Spinal cord (tissue), 10 donors: ENCODE results near the gene HSF2BP. TPM values are rescaled to one million over a fixed set of nuclear protein-coding genes. Genes with fewer than 3 reads are reported as not detected.

Experiments
- DNase-seq, 6 donors: peaks; one replicate each; pipeline versions ENCODE4 v3.0.0 to v3.0.0-alpha.2; 2013 to 2015; ENCODE audit warnings: low spot score in 6 of 6, low read depth in 4 of 6
- H3K27ac ChIP-seq: one replicate; pipeline ENCODE4 v1.5.1; 2013; ENCODE audit warnings: low read depth, low read length, control low read depth
- H3K27me3 ChIP-seq: one replicate; pipeline ENCODE4 v1.6.1; 2013; ENCODE audit warnings: low read length; ENCODE audit not compliant: control insufficient read depth, insufficient read depth
- H3K36me3 ChIP-seq: one replicate; pipeline ENCODE4 v1.6.1; 2013; ENCODE audit warnings: low read length; ENCODE audit not compliant: control insufficient read depth, insufficient read depth
- H3K4me1 ChIP-seq: one replicate; pipeline ENCODE4 v1.6.1; 2013; ENCODE audit warnings: low read length; ENCODE audit not compliant: control insufficient read depth, insufficient read depth
- H3K4me3 ChIP-seq: one replicate; pipeline ENCODE4 v1.5.1; 2013; ENCODE audit warnings: low read depth, low read length, control low read depth
- H3K9me3 ChIP-seq: one replicate; pipeline ENCODE4 v1.6.1; 2013; ENCODE audit warnings: low read length; ENCODE audit not compliant: control insufficient read depth, insufficient read depth
- WGBS: methylation state at CpG from one replicate; pipeline ENCODE4 v1.1.5; 2013; ENCODE audit warnings: missing lambda C conversion rate; ENCODE audit not compliant: insufficient coverage; 5-methylcytosine and 5-hydroxymethylcytosine counted together
- polyA plus RNA-seq, 2 donors: library from polyadenylated mRNA; unstranded; fragments of 120-200 nt; gene quantifications; one replicate each; pipeline ENCODE4 v1.2.1, GENCODE V29; 2013; ENCODE audit not compliant: insufficient read length in 2 of 2
- total RNA-seq, 2 donors: library from RNA; depleted of rRNA in 1 of 2; stranded (reverse); fragments of 120-200 nt in 1 of 2; fragments of >200 nt in 1 of 2; gene quantifications; one replicate each; pipeline versions ENCODE4 v1.2.3 to v1.2.4, GENCODE V29; 2013 to 2014
- donor health status: healthy.

The HSF2BP gene
- total and polyA plus RNA-seq, 4 donors, result 1.3 to 2.0 (median 1.4) TPM

DNA sequence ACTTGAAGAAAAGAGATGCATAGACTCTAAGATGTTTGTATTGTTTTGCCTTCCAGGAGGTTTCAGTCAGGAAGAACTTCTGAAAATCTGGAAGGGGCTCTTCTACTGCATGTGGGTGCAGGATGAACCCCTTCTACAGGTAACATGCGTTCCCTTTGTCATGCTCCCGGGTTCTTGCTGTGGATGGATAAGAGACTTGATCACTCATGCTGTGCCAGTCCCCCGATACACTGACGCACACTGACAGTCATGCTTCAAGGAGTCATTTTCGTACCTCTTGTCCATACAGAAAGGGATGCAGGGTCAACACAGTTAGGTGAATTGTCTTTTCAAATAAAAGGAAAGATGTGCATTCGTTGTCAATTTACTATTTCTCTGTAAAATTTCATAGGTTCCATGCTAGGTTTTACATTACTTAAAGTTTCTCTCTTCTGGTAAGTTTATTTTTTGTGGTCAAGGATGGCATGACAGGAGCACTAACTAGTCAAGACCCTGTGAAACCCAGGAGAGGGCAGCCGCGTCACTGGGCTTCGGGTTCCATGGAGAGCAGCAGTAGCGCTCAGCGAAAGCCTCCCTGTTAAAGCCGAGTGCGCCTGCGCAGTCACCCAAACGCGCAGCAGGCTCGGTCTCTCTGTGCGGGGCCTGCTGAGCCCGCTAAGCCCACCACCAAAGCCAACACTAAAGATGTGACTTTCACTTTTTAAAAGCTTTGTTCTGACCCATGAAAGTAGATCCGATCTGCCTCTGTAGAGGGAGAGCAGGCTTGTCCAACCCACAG lies 10.7 kb upstream of the HSF2BP start:
- H3K4me3 ChIP-seq, result no peak overlapping the region
- H3K27me3 ChIP-seq, result no peaks in the 10 kb centered on the region
- H3K36me3 ChIP-seq, result peaks cover 33% of the 10 kb centered on the region
- DNase-seq, result no peak
- H3K27ac ChIP-seq, result no peak overlapping the region
- no peaks in the 10 kb centered on the region for H3K4me1 ChIP-seq
- 92% methylated on average over 15 of the region's 20 CpGs for WGBS
- H3K9me3 ChIP-seq, result no peaks in the 10 kb centered on the region

DNA sequence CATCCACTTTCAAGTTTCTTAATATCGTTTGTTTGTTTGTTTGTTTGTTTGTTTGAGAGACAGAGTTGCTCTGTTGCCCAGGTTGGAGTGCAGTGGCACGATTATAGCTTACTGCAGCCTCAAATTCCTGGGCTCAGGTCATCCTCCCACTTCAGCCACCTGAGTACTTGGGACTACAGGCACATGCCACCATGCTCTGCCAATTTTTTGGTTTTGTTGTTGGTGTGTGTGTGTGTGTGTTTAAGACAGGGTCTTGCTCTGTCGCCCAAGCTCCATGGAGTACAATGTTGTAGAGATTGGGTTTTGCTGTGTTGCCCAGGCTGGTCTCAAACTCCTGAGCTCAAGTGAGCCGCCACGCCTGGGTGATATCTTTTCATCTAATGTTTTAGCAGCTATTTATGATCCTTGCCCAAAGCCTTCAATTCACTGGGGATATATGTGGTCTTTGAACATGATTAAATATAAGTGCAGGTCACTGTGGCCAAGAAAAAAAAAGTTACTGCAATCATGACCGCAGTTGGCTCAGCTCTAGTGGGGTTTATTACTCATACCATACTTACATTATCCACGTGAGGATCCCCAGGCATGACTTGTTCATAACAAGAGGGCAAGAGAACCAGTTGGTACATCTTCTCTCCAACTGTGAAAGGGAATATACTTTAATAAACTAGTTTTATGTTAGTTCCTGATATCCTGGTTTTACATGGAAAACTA lies 8.1 kb upstream of the HSF2BP start:
- Histone ChIP-seq H3K4me3 (no peak overlapping the region), H3K27me3 (no peaks in the 10 kb centered on the region), H3K27ac (no peak overlapping the region), H3K9me3 (no peaks in the 10 kb centered on the region), H3K4me1 (no peaks in the 10 kb centered on the region), H3K36me3 (peaks cover 40% of the 10 kb centered on the region)
- DNase-seq, result no peak
- 86% methylated on average over 1 of the region's 7 CpGs for WGBS

DNA sequence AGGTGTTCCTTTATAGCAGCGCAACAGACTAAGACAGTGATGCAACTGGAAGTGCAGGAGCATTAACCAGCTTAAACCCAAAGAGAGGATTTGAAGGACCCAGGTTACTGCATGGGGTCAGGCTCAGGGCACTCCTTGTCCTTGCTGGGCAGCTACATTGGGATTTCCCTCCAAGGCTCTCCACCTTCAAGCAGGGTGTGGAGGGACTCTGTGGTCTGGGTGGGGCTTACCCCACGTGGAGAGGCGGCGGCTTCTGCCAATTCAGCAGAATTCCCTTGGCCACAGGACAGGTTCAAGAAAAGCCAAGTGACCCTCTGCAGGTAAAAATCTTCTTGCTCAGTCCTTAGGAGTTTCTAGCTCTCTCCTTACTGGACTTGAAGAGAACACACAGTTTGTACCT lies 6.6 kb upstream of the HSF2BP start:
- Histone ChIP-seq H3K27me3 (no peaks in the 10 kb centered on the region), H3K27ac (no peak overlapping the region), H3K4me1 (peaks cover 4% of the 10 kb centered on the region), H3K36me3 (peaks cover 28% of the 10 kb centered on the region), H3K9me3 (no peaks in the 10 kb centered on the region), H3K4me3 (no peak overlapping the region)
- WGBS, result 100% methylated on average over 1 of the region's 4 CpGs
- no peak for DNase-seq

- no peak overlapping the region for H3K27ac ChIP-seq
- 100% methylated on average over 1 of the region's 4 CpGs for WGBS
- DNase-seq, result no peak
- H3K9me3 ChIP-seq, result no peaks in the 10 kb centered on the region
- peaks cover 11% of the 10 kb centered on the region for H3K4me1 ChIP-seq
- H3K36me3 ChIP-seq, result peaks cover 21% of the 10 kb centered on the region
- H3K4me3 ChIP-seq, result no peak overlapping the region
- H3K27me3 ChIP-seq, result no peaks in the 10 kb centered on the region
These were observed 5.1 kb upstream of the HSF2BP start for GRCh38 chr21:43664358-43664757.

DNA sequence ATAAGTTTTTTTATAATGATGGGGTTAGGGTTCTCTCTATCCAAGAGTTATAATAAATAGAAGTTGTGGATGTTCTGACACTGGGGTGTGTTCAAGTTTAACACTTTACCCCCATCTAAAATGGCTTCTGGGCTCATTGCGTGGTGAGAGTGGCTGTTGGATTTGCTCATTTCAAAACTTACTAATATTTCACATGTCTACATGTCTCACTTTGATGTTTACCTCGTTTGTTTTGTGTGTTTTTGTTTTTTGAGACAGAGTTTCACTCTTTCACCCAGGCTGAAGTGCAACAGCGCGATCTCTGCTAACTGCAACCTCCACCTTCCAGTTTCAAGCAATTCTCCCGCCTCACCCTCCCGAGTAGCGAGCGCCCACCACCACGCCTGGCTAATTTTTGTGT lies 3.7 kb upstream of the HSF2BP start:
- Histone ChIP-seq H3K27ac (no peak overlapping the region), H3K36me3 (peaks cover 20% of the 10 kb centered on the region), H3K4me3 (no peak overlapping the region), H3K27me3 (no peaks in the 10 kb centered on the region), H3K4me1 (peaks cover 20% of the 10 kb centered on the region), H3K9me3 (no peaks in the 10 kb centered on the region)
- WGBS, result no CpG with 5 or more reads among the region's 9 CpGs
- DNase-seq, result no peak

GRCh38 chr21:43662286-43662685 lies 3.0 kb upstream of the HSF2BP start:
- 78% methylated on average over 5 of the region's 6 CpGs for WGBS
- no peaks in the 10 kb centered on the region for H3K27me3 ChIP-seq
- H3K36me3 ChIP-seq, result peaks cover 20% of the 10 kb centered on the region
- H3K9me3 ChIP-seq, result no peaks in the 10 kb centered on the region
- no peak for DNase-seq
- peaks cover 20% of the 10 kb centered on the region for H3K4me1 ChIP-seq
- H3K4me3 ChIP-seq, result no peak overlapping the region
- H3K27ac ChIP-seq, result no peak overlapping the region

GRCh38 chr21:43658769-43659135 lies 536 bp downstream of the HSF2BP start:
- Histone ChIP-seq H3K27ac (peak overlapping the region; percentile 81), H3K27me3 (no peaks in the 10 kb centered on the region), H3K9me3 (no peaks in the 10 kb centered on the region), H3K36me3 (peaks cover 6% of the 10 kb centered on the region), H3K4me1 (peaks cover 20% of the 10 kb centered on the region), H3K4me3 (peak overlapping the region; percentile 48)
- DNase-seq, result no peak
- WGBS, result 93% methylated on average over 17 of the region's 23 CpGs

DNA sequence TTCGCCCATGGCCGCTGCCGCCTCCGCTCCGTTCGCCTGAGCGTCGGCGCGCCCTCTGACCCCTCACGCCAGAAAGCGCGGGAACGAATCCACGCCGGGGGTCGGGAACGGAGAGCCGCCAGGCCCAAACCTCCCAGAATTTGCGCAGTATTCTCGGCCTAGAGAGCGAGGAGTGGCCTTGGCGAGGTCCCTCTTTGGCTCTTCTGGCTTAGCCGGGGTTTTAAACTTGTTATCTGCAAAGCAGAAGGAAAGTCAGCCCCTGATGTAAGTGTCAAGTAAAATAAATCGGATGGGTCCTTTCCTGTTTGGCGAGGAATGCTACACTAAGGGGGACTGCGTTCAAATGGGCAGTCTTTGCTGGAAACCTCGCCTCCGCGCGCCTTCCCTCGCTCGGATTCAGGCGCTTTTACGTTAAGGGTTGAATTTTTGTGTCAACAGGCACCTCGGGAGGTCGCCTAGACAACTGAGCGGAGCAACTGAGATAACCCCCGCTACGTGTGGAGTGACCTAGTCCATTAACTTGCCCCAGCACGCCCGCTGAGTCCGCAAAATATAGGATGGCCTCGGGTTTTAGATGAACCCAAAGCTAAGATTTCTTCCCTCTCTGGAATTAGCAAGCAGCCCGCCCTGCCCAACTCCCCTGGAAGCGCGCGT lies 1.1 kb downstream of the HSF2BP start:
- no peaks in the 10 kb centered on the region for H3K27me3 ChIP-seq
- H3K9me3 ChIP-seq, result no peaks in the 10 kb centered on the region
- H3K36me3 ChIP-seq, result peaks cover 4% of the 10 kb centered on the region
- no peak overlapping the region for H3K27ac ChIP-seq
- 96% methylated on average over 48 of the region's 48 CpGs for WGBS
- no peak for DNase-seq
- H3K4me1 ChIP-seq, result peaks cover 20% of the 10 kb centered on the region
- no peak overlapping the region for H3K4me3 ChIP-seq

- H3K36me3 ChIP-seq, result peaks cover 2% of the 10 kb centered on the region
- 87% methylated on average over 43 of the region's 46 CpGs for WGBS
- peaks cover 20% of the 10 kb centered on the region for H3K4me1 ChIP-seq
- no peaks in the 10 kb centered on the region for H3K27me3 ChIP-seq
- H3K27ac ChIP-seq, result no peak overlapping the region
- DNase-seq, result peak in 1 of 6 donors; percentile 34
- no peaks in the 10 kb centered on the region for H3K9me3 ChIP-seq
- H3K4me3 ChIP-seq, result no peak overlapping the region
These were observed 1.8 kb downstream of the HSF2BP start for GRCh38 chr21:43657355-43658087.
